Measurements from ENCODE around the gene CTNNA3.
"Not testable (repeated sequence)": the region's sequence is repeated elsewhere in the genome, so short reads cannot be mapped to it uniquely, and the experiment has no call there.

The CTNNA3 gene

GRCh38 chr10:67222934-67223333 is 473.1 kb downstream of the CTNNA3 start:
- H3K27me3 ChIP-seq (ENCODE audit: control insufficient read depth, insufficient read depth, low read length): no peaks in the 10 kb centered on the region
- no peaks in the 10 kb centered on the region for H3K4me1 ChIP-seq (ENCODE audit: control insufficient read depth, low read depth, low read length)
- H3K36me3 ChIP-seq (ENCODE audit: control insufficient read depth, low read depth, low read length): no peaks in the 10 kb centered on the region
- H3K9ac ChIP-seq (ENCODE audit: low read length): no peak overlapping the region
- no peaks in the 10 kb centered on the region for H3K9me3 ChIP-seq (ENCODE audit: control insufficient read depth, low read depth, low read length)
- no peak overlapping the region for H3K27ac ChIP-seq (ENCODE audit: low read length)
- H3K4me3 ChIP-seq (ENCODE audit: low read length): no peak overlapping the region

- Histone ChIP-seq H3K9me3 (ENCODE audit: control insufficient read depth, low read depth, low read length) (no peaks in the 10 kb centered on the region), H3K9ac (ENCODE audit: low read length) (no peak overlapping the region), H3K36me3 (ENCODE audit: control insufficient read depth, low read depth, low read length) (no peaks in the 10 kb centered on the region), H3K4me1 (ENCODE audit: control insufficient read depth, low read depth, low read length) (no peaks in the 10 kb centered on the region), H3K4me3 (ENCODE audit: low read length) (no peak overlapping the region), H3K27me3 (ENCODE audit: control insufficient read depth, insufficient read depth, low read length) (no peaks in the 10 kb centered on the region), H3K27ac (ENCODE audit: low read length) (no peak overlapping the region)
These were observed 474.0 kb downstream of the CTNNA3 start for GRCh38 chr10:67221939-67222494.

GRCh38 chr10:67211680-67212079 is 484.3 kb downstream of the CTNNA3 start:
- no peak overlapping the region for H3K4me3 ChIP-seq (ENCODE audit: low read length)
- peaks cover 4% of the 10 kb centered on the region for H3K4me1 ChIP-seq (ENCODE audit: control insufficient read depth, low read depth, low read length)
- no peak overlapping the region for H3K9ac ChIP-seq (ENCODE audit: low read length)
- H3K27ac ChIP-seq (ENCODE audit: low read length): no peak overlapping the region
- H3K36me3 ChIP-seq (ENCODE audit: control insufficient read depth, low read depth, low read length): no peaks in the 10 kb centered on the region
- no peaks in the 10 kb centered on the region for H3K9me3 ChIP-seq (ENCODE audit: control insufficient read depth, low read depth, low read length)
- no peaks in the 10 kb centered on the region for H3K27me3 ChIP-seq (ENCODE audit: control insufficient read depth, insufficient read depth, low read length)

- H3K27ac ChIP-seq (ENCODE audit: low read length); H3K9ac ChIP-seq (ENCODE audit: low read length); H3K9me3 ChIP-seq (ENCODE audit: control insufficient read depth, low read depth, low read length); H3K4me1 ChIP-seq (ENCODE audit: control insufficient read depth, low read depth, low read length); H3K36me3 ChIP-seq (ENCODE audit: control insufficient read depth, low read depth, low read length); H3K4me3 ChIP-seq (ENCODE audit: low read length); H3K27me3 ChIP-seq (ENCODE audit: control insufficient read depth, insufficient read depth, low read length): not testable (repeated sequence)
These were observed 488.1 kb downstream of the CTNNA3 start for GRCh38 chr10:67207923-67208322.

GRCh38 chr10:67200913-67201564 is 495.0 kb downstream of the CTNNA3 start:
- no peaks in the 10 kb centered on the region for H3K4me1 ChIP-seq (ENCODE audit: control insufficient read depth, low read depth, low read length)
- no peaks in the 10 kb centered on the region for H3K36me3 ChIP-seq (ENCODE audit: control insufficient read depth, low read depth, low read length)
- H3K27me3 ChIP-seq (ENCODE audit: control insufficient read depth, insufficient read depth, low read length): no peaks in the 10 kb centered on the region
- no peak overlapping the region for H3K4me3 ChIP-seq (ENCODE audit: low read length)
- no peak overlapping the region for H3K27ac ChIP-seq (ENCODE audit: low read length)
- H3K9me3 ChIP-seq (ENCODE audit: control insufficient read depth, low read depth, low read length): no peaks in the 10 kb centered on the region
- H3K9ac ChIP-seq (ENCODE audit: low read length): no peak overlapping the region

- no peaks in the 10 kb centered on the region for H3K9me3 ChIP-seq (ENCODE audit: control insufficient read depth, low read depth, low read length)
- H3K4me3 ChIP-seq (ENCODE audit: low read length): no peak overlapping the region
- H3K4me1 ChIP-seq (ENCODE audit: control insufficient read depth, low read depth, low read length): no peaks in the 10 kb centered on the region
- no peak overlapping the region for H3K9ac ChIP-seq (ENCODE audit: low read length)
- H3K27ac ChIP-seq (ENCODE audit: low read length): no peak overlapping the region
- H3K36me3 ChIP-seq (ENCODE audit: control insufficient read depth, low read depth, low read length): no peaks in the 10 kb centered on the region
- H3K27me3 ChIP-seq (ENCODE audit: control insufficient read depth, insufficient read depth, low read length): no peaks in the 10 kb centered on the region
These were observed 520.6 kb downstream of the CTNNA3 start for GRCh38 chr10:67175354-67175753.

- H3K4me1 ChIP-seq (ENCODE audit: control insufficient read depth, low read depth, low read length): no peaks in the 10 kb centered on the region
- no peak overlapping the region for H3K4me3 ChIP-seq (ENCODE audit: low read length)
- no peak overlapping the region for H3K27ac ChIP-seq (ENCODE audit: low read length)
- no peaks in the 10 kb centered on the region for H3K36me3 ChIP-seq (ENCODE audit: control insufficient read depth, low read depth, low read length)
- no peak overlapping the region for H3K9ac ChIP-seq (ENCODE audit: low read length)
- no peaks in the 10 kb centered on the region for H3K27me3 ChIP-seq (ENCODE audit: control insufficient read depth, insufficient read depth, low read length)
- no peaks in the 10 kb centered on the region for H3K9me3 ChIP-seq (ENCODE audit: control insufficient read depth, low read depth, low read length)
These were observed 522.2 kb downstream of the CTNNA3 start for GRCh38 chr10:67173787-67174186.

GRCh38 chr10:67171970-67172369 is 524.0 kb downstream of the CTNNA3 start:
- Histone ChIP-seq H3K4me1 (ENCODE audit: control insufficient read depth, low read depth, low read length) (no peaks in the 10 kb centered on the region), H3K27ac (ENCODE audit: low read length) (no peak overlapping the region), H3K4me3 (ENCODE audit: low read length) (no peak overlapping the region), H3K9ac (ENCODE audit: low read length) (no peak overlapping the region), H3K9me3 (ENCODE audit: control insufficient read depth, low read depth, low read length) (no peaks in the 10 kb centered on the region), H3K36me3 (ENCODE audit: control insufficient read depth, low read depth, low read length) (no peaks in the 10 kb centered on the region), H3K27me3 (ENCODE audit: control insufficient read depth, insufficient read depth, low read length) (no peaks in the 10 kb centered on the region)

GRCh38 chr10:67156239-67156638 is 539.8 kb downstream of the CTNNA3 start:
- peak overlapping the region; percentile 24 for H3K27ac ChIP-seq (ENCODE audit: low read length)
- H3K4me3 ChIP-seq (ENCODE audit: low read length): no peak overlapping the region
- H3K9ac ChIP-seq (ENCODE audit: low read length): no peak overlapping the region
- H3K36me3 ChIP-seq (ENCODE audit: control insufficient read depth, low read depth, low read length): no peaks in the 10 kb centered on the region
- H3K27me3 ChIP-seq (ENCODE audit: control insufficient read depth, insufficient read depth, low read length): no peaks in the 10 kb centered on the region
- no peaks in the 10 kb centered on the region for H3K9me3 ChIP-seq (ENCODE audit: control insufficient read depth, low read depth, low read length)
- peaks cover 18% of the 10 kb centered on the region for H3K4me1 ChIP-seq (ENCODE audit: control insufficient read depth, low read depth, low read length)

GRCh38 chr10:67151471-67151870 is 544.5 kb downstream of the CTNNA3 start:
- H3K36me3 ChIP-seq (ENCODE audit: control insufficient read depth, low read depth, low read length): no peaks in the 10 kb centered on the region
- H3K9me3 ChIP-seq (ENCODE audit: control insufficient read depth, low read depth, low read length): no peaks in the 10 kb centered on the region
- H3K27ac ChIP-seq (ENCODE audit: low read length): no peak overlapping the region
- peaks cover 16% of the 10 kb centered on the region for H3K4me1 ChIP-seq (ENCODE audit: control insufficient read depth, low read depth, low read length)
- no peak overlapping the region for H3K4me3 ChIP-seq (ENCODE audit: low read length)
- H3K27me3 ChIP-seq (ENCODE audit: control insufficient read depth, insufficient read depth, low read length): no peaks in the 10 kb centered on the region
- H3K9ac ChIP-seq (ENCODE audit: low read length): no peak overlapping the region

GRCh38 chr10:67144530-67144929 is 551.5 kb downstream of the CTNNA3 start:
- Histone ChIP-seq H3K9ac (ENCODE audit: low read length) (no peak overlapping the region), H3K36me3 (ENCODE audit: control insufficient read depth, low read depth, low read length) (no peaks in the 10 kb centered on the region), H3K27me3 (ENCODE audit: control insufficient read depth, insufficient read depth, low read length) (no peaks in the 10 kb centered on the region), H3K4me1 (ENCODE audit: control insufficient read depth, low read depth, low read length) (peaks cover 6% of the 10 kb centered on the region), H3K27ac (ENCODE audit: low read length) (no peak overlapping the region), H3K9me3 (ENCODE audit: control insufficient read depth, low read depth, low read length) (no peaks in the 10 kb centered on the region), H3K4me3 (ENCODE audit: low read length) (no peak overlapping the region)

GRCh38 chr10:67141300-67141699 is 554.7 kb downstream of the CTNNA3 start:
- Histone ChIP-seq H3K9ac (ENCODE audit: low read length) (no peak overlapping the region), H3K27me3 (ENCODE audit: control insufficient read depth, insufficient read depth, low read length) (no peaks in the 10 kb centered on the region), H3K27ac (ENCODE audit: low read length) (no peak overlapping the region), H3K4me3 (ENCODE audit: low read length) (no peak overlapping the region), H3K9me3 (ENCODE audit: control insufficient read depth, low read depth, low read length) (no peaks in the 10 kb centered on the region), H3K36me3 (ENCODE audit: control insufficient read depth, low read depth, low read length) (no peaks in the 10 kb centered on the region), H3K4me1 (ENCODE audit: control insufficient read depth, low read depth, low read length) (peaks cover 6% of the 10 kb centered on the region)
